ENCODE data around the gene OMP.

DNA sequence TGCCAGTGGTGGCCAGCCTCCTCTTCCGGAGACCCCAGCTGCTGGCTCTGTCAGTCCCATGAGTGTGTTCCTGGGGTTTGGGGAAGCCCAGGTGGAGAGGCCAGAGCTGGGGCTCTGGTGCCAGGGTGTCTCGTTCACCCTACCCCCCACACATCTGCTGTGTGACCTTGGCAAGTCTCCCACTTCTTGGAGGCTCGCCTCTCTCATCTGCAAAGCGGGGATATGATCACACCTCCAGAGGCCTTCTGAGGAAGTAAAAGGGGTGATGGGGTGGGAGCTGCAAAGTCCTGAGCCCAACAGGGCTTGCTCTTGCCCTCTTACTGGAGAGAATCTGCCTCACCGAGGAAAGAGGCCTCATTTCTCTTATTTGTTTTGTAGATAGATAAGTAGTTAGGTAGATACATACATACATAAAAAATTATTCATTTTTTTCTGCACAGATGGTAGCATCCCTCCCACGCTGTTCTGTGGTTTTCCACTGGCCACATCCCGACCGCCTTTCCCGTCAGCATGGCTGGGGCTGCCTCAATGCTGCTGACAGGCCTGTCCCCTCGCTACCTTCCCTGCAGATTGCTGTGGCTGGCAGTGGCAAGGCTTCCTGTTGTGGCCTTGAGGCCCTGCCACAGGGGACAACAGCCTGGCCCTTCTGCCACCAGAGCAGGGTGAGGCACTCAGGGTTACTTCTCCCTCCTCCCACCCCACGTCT lies 49.3 kb downstream of the OMP start:
- no peak for TF ChIP-seq CTCF (conservative IDR thresholded peaks at IDR 0.05)
- no peak for TF ChIP-seq EZH2 (IDR thresholded peaks at IDR 0.05; ENCODE audit: low read depth)

Measured in PC-9 (cell line).